HCT116 (cell line): ENCODE results near the gene PTPN13.

Source experiments
- CEBPB ChIP-seq: IDR thresholded peaks from 2 replicates; pipeline ENCODE4 v1.6.1; 2012; ENCODE audit warnings: low read depth
- EZH2 ChIP-seq: fragments of 200-600 bp; sonication (generic); IDR thresholded peaks from 2 replicates; pipeline ENCODE4 v1.6.1; 2017; ENCODE audit warnings: antibody characterized with exemption, mixed run types
- EZH2phosphoT487 ChIP-seq: fragments of 200-600 bp; IDR thresholded peaks from 2 replicates; pipeline ENCODE4 v1.6.1; 2018; ENCODE audit warnings: antibody characterized with exemption, borderline replicate concordance
- POLR2A ChIP-seq: IDR thresholded peaks from 2 replicates; pipeline ENCODE4 v1.7.0; 2011; ENCODE audit warnings: borderline replicate concordance; ENCODE audit not compliant: insufficient read depth, insufficient read length; ENCODE audit errors: extremely low read depth
- POLR2AphosphoS5 ChIP-seq: IDR thresholded peaks from 2 replicates; pipeline ENCODE4 v1.6.1; 2011; ENCODE audit warnings: mild to moderate bottlenecking, low read depth, low read length, moderate library complexity
- REST ChIP-seq: IDR thresholded peaks from 2 replicates; pipeline ENCODE4 v1.6.1; 2012; ENCODE audit warnings: low read depth
- TCF7L2 ChIP-seq: IDR thresholded peaks from 2 replicates; pipeline ENCODE4 v1.7.0; 2011; ENCODE audit warnings: borderline replicate concordance, inconsistent platforms; ENCODE audit not compliant: insufficient read depth, insufficient read length; ENCODE audit errors: extremely low read depth
- YY1 ChIP-seq: IDR thresholded peaks from 2 replicates; pipeline ENCODE4 v1.6.1; 2011; ENCODE audit warnings: low read length, low read depth, moderate library complexity, mild to moderate bottlenecking; ENCODE audit not compliant: insufficient replicate concordance; ENCODE audit errors: extremely low read depth
- ZBTB33 ChIP-seq: IDR thresholded peaks from 2 replicates; pipeline ENCODE4 v1.6.1; 2011; ENCODE audit warnings: mild to moderate bottlenecking, low read length, moderate library complexity; ENCODE audit not compliant: insufficient replicate concordance; ENCODE audit errors: extremely low read depth
- ZNF274 ChIP-seq: fragments of 200-500 bp; sonication (Bioruptor generic); IDR thresholded peaks from 2 replicates; pipeline ENCODE4 v1.6.1; 2014; ENCODE audit warnings: mild to moderate bottlenecking, low read depth, low read length, inconsistent platforms
- TF ChIP-seq, protein P1 (sequence below), 3 experiments: fragments of 200-600 bp in 1 of 3; sonication (generic) in 1 of 3; IDR thresholded peaks in 2 of 3; conservative IDR thresholded peaks in 1 of 3; 2 replicates each; pipeline ENCODE4 v1.5.1; 2012 to 2017; ENCODE audit warnings: low read depth in 2 of 3, low read length in 2 of 3, antibody characterized with exemption in 1 of 3, borderline replicate concordance in 1 of 3, control low read depth in 1 of 3, mild to moderate bottlenecking in 1 of 3, mixed read lengths in 1 of 3, mixed run types in 1 of 3, moderate library complexity in 1 of 3; ENCODE audit not compliant: insufficient read depth in 1 of 3
- TF ChIP-seq, protein P2 (sequence below): IDR thresholded peaks from 2 replicates; pipeline ENCODE4 v1.6.1; 2012

GRCh38 chr4:86847571-86847970 is 253.5 kb downstream of the PTPN13 start:
- TF ChIP-seq, protein P1, sequence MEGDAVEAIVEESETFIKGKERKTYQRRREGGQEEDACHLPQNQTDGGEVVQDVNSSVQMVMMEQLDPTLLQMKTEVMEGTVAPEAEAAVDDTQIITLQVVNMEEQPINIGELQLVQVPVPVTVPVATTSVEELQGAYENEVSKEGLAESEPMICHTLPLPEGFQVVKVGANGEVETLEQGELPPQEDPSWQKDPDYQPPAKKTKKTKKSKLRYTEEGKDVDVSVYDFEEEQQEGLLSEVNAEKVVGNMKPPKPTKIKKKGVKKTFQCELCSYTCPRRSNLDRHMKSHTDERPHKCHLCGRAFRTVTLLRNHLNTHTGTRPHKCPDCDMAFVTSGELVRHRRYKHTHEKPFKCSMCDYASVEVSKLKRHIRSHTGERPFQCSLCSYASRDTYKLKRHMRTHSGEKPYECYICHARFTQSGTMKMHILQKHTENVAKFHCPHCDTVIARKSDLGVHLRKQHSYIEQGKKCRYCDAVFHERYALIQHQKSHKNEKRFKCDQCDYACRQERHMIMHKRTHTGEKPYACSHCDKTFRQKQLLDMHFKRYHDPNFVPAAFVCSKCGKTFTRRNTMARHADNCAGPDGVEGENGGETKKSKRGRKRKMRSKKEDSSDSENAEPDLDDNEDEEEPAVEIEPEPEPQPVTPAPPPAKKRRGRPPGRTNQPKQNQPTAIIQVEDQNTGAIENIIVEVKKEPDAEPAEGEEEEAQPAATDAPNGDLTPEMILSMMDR (IDR thresholded peaks at IDR 0.05 in 2 of 3, conservative IDR thresholded peaks at IDR 0.05 in 1 of 3; ENCODE audit: borderline replicate concordance in 1 of 3, insufficient read depth in 1 of 3, low read depth in 2 of 3, low read length in 2 of 3): no peak
- TF ChIP-seq TCF7L2 (no peak), ZNF274 (no peak), REST (no peak), EZH2phosphoT487 (no peak), ZBTB33 (no peak), POLR2AphosphoS5 (no peak), CEBPB (no peak), POLR2A (no peak), EZH2 (no peak), YY1 (no peak)
- TF ChIP-seq, protein P2, sequence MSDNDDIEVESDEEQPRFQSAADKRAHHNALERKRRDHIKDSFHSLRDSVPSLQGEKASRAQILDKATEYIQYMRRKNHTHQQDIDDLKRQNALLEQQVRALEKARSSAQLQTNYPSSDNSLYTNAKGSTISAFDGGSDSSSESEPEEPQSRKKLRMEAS: no peak
